ENCODE measurements around the gene DIRAS2.

DIRAS2 gene

DNA sequence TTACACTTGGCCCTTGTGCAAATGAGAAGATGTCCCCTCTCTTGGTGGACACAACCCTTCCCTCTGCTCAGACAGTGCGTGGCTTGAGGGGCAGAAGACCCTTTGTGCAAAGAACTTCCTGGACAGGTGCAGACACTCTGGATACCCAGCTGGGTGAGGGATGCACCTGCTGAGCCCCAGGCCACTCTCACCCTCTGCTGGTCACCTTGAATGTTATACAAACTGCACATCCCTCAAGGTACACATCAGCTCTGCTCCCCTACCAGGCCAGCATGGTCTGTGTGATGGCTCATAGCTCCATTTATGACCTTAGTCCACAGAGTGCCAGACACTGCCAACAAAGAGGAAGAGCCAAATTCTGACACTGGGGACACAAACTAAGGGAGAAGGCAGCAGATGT lies 3.1 kb upstream of the DIRAS2 start:
- TF ChIP-seq, protein P1, sequence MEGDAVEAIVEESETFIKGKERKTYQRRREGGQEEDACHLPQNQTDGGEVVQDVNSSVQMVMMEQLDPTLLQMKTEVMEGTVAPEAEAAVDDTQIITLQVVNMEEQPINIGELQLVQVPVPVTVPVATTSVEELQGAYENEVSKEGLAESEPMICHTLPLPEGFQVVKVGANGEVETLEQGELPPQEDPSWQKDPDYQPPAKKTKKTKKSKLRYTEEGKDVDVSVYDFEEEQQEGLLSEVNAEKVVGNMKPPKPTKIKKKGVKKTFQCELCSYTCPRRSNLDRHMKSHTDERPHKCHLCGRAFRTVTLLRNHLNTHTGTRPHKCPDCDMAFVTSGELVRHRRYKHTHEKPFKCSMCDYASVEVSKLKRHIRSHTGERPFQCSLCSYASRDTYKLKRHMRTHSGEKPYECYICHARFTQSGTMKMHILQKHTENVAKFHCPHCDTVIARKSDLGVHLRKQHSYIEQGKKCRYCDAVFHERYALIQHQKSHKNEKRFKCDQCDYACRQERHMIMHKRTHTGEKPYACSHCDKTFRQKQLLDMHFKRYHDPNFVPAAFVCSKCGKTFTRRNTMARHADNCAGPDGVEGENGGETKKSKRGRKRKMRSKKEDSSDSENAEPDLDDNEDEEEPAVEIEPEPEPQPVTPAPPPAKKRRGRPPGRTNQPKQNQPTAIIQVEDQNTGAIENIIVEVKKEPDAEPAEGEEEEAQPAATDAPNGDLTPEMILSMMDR (IDR thresholded peaks at IDR 0.05; ENCODE audit: insufficient read depth, low read length, poor library complexity, severe bottlenecking) = peak; percentile 9
- peaks cover 1% of the 10 kb centered on the region for H3K27me3 ChIP-seq (replicated peaks; ENCODE audit: control insufficient read depth, insufficient read depth, low read length)
- H3K4me3 ChIP-seq (replicated peaks; ENCODE audit: low read depth, low read length) = no peak overlapping the region
- H3K36me3 ChIP-seq (ENCODE audit: control insufficient read depth, insufficient read depth, low read length) = no peaks in the 10 kb centered on the region
- no peak for DNase-seq (ENCODE audit: extremely low read depth, insufficient read length)

DNA sequence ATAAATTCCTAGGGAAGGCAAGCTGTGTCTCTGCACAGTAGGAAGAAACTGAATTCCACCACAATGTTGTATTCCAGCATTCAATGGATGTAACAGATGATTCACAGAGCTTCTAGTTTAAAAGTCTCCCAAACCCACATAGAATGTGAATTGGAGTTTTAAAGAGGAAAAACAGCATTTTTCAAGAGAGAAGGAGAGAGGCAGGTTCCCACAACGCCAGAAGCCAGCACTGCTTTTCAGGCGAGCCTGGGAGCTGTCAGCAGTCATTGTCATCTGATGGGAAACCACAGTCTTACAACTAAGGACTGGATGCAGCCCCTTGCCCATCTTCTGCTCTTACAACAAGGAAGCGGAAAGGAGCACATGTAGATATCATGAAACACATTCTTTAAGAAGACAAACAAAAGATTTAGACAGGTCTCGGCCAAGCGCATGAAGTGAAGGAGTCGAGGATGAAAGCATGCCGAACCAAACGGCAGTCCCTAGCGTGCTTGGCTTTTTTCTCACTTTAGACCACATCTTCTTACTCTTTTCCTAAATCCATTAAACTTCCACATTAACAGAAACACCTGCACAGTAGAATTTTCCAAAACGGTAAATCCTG lies 638 bp downstream of the DIRAS2 start:
- Histone ChIP-seq H3K4me3 (replicated peaks; ENCODE audit: low read depth, low read length) (no peak overlapping the region), H3K36me3 (ENCODE audit: control insufficient read depth, insufficient read depth, low read length) (no peaks in the 10 kb centered on the region), H3K27me3 (replicated peaks; ENCODE audit: control insufficient read depth, insufficient read depth, low read length) (peaks cover 1% of the 10 kb centered on the region)
- no peak for DNase-seq (ENCODE audit: extremely low read depth, insufficient read length)
- TF ChIP-seq, protein P1 (IDR thresholded peaks at IDR 0.05; ENCODE audit: insufficient read depth, low read length, poor library complexity, severe bottlenecking) = no peak

DNA sequence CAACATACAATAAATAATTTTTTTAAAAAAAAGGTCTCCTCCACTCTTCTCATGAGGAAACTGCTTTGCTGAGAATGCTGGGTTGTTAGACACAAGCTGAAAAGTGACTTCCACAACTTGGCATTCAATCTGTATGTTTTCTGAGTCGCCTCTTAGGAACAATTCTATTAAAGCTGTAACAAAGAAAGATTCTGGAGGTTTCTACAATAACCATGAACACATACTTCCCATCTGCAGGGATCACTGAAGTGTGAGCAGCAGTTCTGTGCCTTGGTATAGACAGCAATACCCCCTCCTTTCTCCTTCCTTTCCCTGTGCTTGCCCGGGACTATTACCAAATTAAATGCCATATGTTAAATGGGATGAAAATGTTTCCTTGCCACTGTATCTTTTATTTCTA lies 1.5 kb downstream of the DIRAS2 start:
- no peak for DNase-seq (ENCODE audit: extremely low read depth, insufficient read length)
- Histone ChIP-seq H3K27me3 (replicated peaks; ENCODE audit: control insufficient read depth, insufficient read depth, low read length) (peaks cover 1% of the 10 kb centered on the region), H3K4me3 (replicated peaks; ENCODE audit: low read depth, low read length) (no peak overlapping the region), H3K36me3 (ENCODE audit: control insufficient read depth, insufficient read depth, low read length) (no peaks in the 10 kb centered on the region)
- TF ChIP-seq, protein P1 (IDR thresholded peaks at IDR 0.05; ENCODE audit: insufficient read depth, low read length, poor library complexity, severe bottlenecking) = no peak

DNA sequence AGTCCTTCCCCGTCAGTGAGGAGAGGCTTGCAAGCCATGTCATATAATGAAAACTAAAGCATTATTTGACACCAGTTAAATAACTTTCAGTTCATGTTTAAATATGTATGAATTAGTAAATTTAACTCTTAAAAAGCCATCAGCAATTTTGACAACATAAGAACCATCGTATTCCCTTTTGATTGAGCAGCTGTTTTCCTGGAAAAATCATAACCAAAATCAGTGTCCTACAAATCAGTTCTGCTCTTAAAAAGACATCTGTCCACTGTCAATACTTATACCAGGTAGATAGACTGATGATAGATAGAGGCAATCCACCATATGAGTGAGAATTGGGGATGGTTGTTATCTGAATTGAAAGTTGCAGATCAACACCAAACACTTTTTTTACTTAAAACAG lies 2.3 kb downstream of the DIRAS2 start:
- H3K27me3 ChIP-seq (replicated peaks; ENCODE audit: control insufficient read depth, insufficient read depth, low read length) = peaks cover 1% of the 10 kb centered on the region
- no peak for DNase-seq (ENCODE audit: extremely low read depth, insufficient read length)
- H3K36me3 ChIP-seq (ENCODE audit: control insufficient read depth, insufficient read depth, low read length) = no peaks in the 10 kb centered on the region
- TF ChIP-seq, protein P1 (IDR thresholded peaks at IDR 0.05; ENCODE audit: insufficient read depth, low read length, poor library complexity, severe bottlenecking) = no peak
- H3K4me3 ChIP-seq (replicated peaks; ENCODE audit: low read depth, low read length) = no peak overlapping the region

DNA sequence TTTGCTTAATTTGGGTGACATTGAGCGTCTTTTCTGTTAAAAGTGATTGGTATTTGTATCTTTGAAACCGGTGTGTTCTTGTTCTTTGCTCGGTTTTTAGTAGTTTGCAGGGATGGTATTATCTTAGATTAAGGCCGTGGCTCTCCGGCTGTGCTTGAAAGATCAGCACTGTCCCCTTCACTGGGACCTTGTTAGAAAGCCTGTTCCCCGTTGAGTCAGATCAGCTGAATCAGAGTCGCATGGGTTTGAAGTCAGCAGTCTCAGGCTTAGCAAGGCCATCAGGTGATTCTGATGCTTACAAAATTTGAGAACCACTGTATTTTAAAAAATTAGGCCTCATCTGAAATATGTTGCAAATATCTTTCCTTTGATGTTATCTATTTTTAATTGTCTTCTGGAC lies 5.0 kb downstream of the DIRAS2 start:
- TF ChIP-seq, protein P1 (IDR thresholded peaks at IDR 0.05; ENCODE audit: insufficient read depth, low read length, poor library complexity, severe bottlenecking) = no peak

More for the DNA sequence above, 5.0 kb downstream of the DIRAS2 start:
- Histone ChIP-seq H3K4me3 (replicated peaks; ENCODE audit: low read depth, low read length) (no peak overlapping the region), H3K36me3 (ENCODE audit: control insufficient read depth, insufficient read depth, low read length) (no peaks in the 10 kb centered on the region), H3K27me3 (replicated peaks; ENCODE audit: control insufficient read depth, insufficient read depth, low read length) (peaks cover 1% of the 10 kb centered on the region)
- DNase-seq (ENCODE audit: extremely low read depth, insufficient read length) = no peak

Measured in GM06990 (cell line).